Activated naive CD8-positive, alpha-beta T cell treated with anti-CD3 and anti-CD28 coated beads for 36 hours (primary cell): ENCODE results near the gene PCBD1. TPM values are rescaled to one million over a fixed set of nuclear protein-coding genes. Genes with fewer than 3 reads are reported as not detected.

Experiments
- DNase-seq: peaks from one replicate; pipeline ENCODE4 v3.0.0; 2021
- H3K27ac Mint-ChIP-seq: one replicate; pipeline ENCODE4 v1.8.0; 2022; ENCODE audit warnings: mild to moderate bottlenecking, moderate library complexity, mixed read lengths
- H3K27me3 Mint-ChIP-seq: one replicate; pipeline ENCODE4 v1.8.0; 2022; ENCODE audit warnings: mild to moderate bottlenecking, mixed read lengths
- H3K36me3 Mint-ChIP-seq: one replicate; pipeline ENCODE4 v1.8.0; 2021; ENCODE audit warnings: mild to moderate bottlenecking, mixed read lengths
- H3K4me1 Mint-ChIP-seq: one replicate; pipeline ENCODE4 v1.8.0; 2021; ENCODE audit warnings: mixed read lengths
- H3K4me3 Mint-ChIP-seq: one replicate; pipeline ENCODE4 v1.8.0; 2022; ENCODE audit warnings: mild to moderate bottlenecking, moderate library complexity, mixed read lengths
- H3K9me3 Mint-ChIP-seq: one replicate; pipeline ENCODE4 v1.8.0; 2022; ENCODE audit warnings: mixed read lengths
- total RNA-seq, 2 experiments: library from RNA; stranded (reverse); gene quantifications; one replicate each; pipeline ENCODE4 v1.2.3, GENCODE V29; 2021

PCBD1 gene
- total RNA-seq, 2 experiments from 2014 or later, result 36.1 to 37.3 TPM

DNA sequence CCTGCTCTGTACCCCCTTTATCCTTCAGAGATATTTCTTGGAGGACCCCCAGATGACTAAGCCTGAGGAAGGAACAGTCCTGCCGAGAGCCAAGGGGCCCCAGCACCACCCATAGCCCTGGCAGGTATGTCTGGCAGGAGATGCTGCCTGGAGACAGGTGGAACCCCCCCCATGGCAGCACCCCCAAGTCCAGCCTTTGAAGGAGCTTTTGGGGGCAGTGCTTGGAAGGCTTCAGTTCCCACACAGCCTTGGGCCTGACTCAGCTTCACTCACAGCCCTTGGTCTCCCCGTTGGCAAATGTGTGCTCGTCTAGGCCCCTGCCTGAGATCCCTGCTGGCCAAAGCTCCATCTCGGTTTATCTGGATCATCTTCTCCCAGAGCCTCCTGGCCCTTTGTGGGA lies 23.0 kb upstream of the PCBD1 start:
- H3K36me3 Mint-ChIP-seq, result no peaks in the 10 kb centered on the region
- no peak overlapping the region for H3K4me3 Mint-ChIP-seq
- H3K4me1 Mint-ChIP-seq, result no peaks in the 10 kb centered on the region
- H3K27me3 Mint-ChIP-seq, result no peaks in the 10 kb centered on the region
- no peak overlapping the region for H3K27ac Mint-ChIP-seq
- DNase-seq, result no peak
- no peaks in the 10 kb centered on the region for H3K9me3 Mint-ChIP-seq

GRCh38 chr10:70910486-70911341 lies 22.3 kb upstream of the PCBD1 start:
- Mint-ChIP-seq H3K9me3 (no peaks in the 10 kb centered on the region), H3K36me3 (no peaks in the 10 kb centered on the region), H3K27me3 (no peaks in the 10 kb centered on the region), H3K27ac (no peak overlapping the region), H3K4me1 (no peaks in the 10 kb centered on the region), H3K4me3 (no peak overlapping the region)
- no peak for DNase-seq

DNA sequence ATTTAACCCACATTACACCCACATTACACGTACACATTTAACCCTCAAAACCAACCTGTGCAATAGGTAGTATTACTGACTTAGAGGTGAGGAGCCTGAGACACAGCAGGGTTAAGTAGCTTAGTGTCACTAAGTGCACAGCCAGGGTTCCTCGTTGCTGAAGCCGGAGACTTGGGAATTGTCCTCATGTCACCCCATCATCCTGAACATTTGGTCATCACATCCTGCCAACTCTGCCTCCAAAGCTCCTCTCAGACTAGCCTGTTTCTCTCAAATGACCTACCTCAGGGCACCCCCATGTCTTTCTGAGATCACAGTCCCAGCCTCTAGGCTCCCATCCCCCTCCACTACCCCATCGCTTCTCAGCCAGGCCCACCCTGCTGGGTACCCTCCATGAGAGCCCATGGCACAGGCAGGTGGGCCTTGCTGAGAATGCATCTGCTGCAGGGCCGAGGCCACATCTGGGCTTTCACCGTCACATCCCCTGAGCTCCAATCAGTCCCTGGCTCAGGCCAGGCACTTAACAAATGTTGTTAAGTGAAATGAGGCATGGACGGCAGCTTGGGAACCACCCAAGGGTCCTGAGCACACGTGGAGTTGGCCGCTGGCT lies 21.1 kb upstream of the PCBD1 start:
- no peak overlapping the region for H3K27ac Mint-ChIP-seq
- no peaks in the 10 kb centered on the region for H3K36me3 Mint-ChIP-seq
- no peaks in the 10 kb centered on the region for H3K9me3 Mint-ChIP-seq
- DNase-seq, result no peak
- H3K4me1 Mint-ChIP-seq, result no peaks in the 10 kb centered on the region
- H3K4me3 Mint-ChIP-seq, result no peak overlapping the region
- no peaks in the 10 kb centered on the region for H3K27me3 Mint-ChIP-seq

DNA sequence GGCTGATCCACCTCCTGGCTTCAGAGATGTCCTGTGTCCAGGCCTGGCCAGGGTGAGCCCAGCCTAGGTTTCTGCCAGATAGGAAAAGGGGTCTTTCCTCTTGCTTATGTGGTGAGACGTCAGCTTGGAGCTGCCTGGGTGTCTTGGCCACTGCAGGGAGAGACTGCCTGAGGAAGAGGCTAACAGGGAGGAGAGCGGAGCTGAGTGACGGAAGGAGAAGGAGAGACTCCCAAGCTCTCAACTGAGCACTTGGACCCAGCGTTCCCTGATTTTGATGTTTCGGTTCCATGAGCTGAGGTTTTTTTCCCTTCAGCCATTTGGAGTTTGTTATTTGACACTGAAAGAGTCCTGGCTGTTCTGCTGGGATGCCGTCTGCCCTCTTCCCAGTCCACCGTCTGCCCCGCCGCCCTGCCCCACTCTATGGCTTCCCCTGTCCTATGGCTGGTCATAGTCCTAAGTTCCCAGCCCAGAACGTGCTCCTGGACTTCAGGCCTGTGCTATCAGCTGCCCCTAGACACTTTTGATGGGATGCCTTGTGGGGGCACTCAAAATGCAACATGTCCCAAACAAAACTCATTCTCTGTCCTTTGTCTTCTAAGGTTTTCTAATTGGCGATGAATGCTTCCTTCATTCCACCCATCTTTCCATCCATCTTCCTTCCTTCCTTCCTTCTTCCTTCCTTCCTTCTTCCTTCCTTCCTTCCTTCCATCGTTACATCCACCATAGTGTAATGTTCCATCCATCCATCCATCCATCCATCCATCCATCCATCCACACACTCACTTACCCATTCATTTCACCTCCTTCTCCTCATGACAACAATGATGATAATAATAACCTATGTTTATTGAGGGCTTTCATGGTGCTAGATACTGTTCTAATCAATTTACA lies 20.3 kb upstream of the PCBD1 start:
- H3K27me3 Mint-ChIP-seq, result no peaks in the 10 kb centered on the region
- no peak overlapping the region for H3K4me3 Mint-ChIP-seq
- H3K36me3 Mint-ChIP-seq, result no peaks in the 10 kb centered on the region
- no peak overlapping the region for H3K27ac Mint-ChIP-seq
- H3K4me1 Mint-ChIP-seq, result no peaks in the 10 kb centered on the region
- DNase-seq, result no peak
- H3K9me3 Mint-ChIP-seq, result no peaks in the 10 kb centered on the region

GRCh38 chr10:70907637-70908405 lies 19.5 kb upstream of the PCBD1 start:
- Mint-ChIP-seq H3K27me3 (no peaks in the 10 kb centered on the region), H3K9me3 (no peaks in the 10 kb centered on the region), H3K4me1 (no peaks in the 10 kb centered on the region), H3K27ac (no peak overlapping the region), H3K4me3 (no peak overlapping the region), H3K36me3 (no peaks in the 10 kb centered on the region)
- DNase-seq, result no peak

DNA sequence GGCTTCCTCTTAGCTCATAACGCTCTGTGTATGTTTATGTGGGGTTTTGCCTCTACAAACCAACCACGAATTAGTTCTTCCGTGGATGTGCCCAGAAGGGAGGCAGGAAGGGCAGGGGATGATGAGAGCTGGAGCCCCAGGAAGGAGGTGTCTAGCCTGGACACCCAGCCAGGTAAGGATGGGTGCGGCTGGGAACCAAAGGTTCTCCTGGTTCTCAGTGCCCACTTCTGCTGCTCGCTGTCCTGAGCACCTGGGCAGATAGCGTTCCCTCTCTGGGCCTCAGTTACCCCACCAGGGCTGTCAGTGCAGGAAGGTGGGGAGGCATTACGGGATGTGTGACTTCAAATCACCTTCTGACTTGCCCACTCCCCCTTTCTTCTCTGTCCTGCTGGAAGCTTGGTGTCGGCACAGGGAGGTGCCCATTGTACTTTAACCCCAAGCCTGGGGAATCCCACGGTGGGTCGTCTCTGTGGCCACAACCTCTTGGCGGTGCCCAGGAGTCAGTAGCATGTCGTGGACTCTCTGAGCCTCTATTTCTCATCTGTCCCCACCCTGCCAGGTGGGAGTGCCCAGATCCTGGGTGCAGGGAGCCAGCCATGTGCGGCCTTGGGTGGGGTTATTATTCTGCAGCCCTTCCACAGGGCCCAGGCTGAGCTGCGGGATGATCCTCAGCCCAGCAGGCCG lies 18.7 kb upstream of the PCBD1 start:
- DNase-seq, result no peak
- no peaks in the 10 kb centered on the region for H3K4me1 Mint-ChIP-seq
- no peaks in the 10 kb centered on the region for H3K27me3 Mint-ChIP-seq
- no peaks in the 10 kb centered on the region for H3K9me3 Mint-ChIP-seq
- H3K4me3 Mint-ChIP-seq, result no peak overlapping the region
- no peak overlapping the region for H3K27ac Mint-ChIP-seq
- no peaks in the 10 kb centered on the region for H3K36me3 Mint-ChIP-seq

DNA sequence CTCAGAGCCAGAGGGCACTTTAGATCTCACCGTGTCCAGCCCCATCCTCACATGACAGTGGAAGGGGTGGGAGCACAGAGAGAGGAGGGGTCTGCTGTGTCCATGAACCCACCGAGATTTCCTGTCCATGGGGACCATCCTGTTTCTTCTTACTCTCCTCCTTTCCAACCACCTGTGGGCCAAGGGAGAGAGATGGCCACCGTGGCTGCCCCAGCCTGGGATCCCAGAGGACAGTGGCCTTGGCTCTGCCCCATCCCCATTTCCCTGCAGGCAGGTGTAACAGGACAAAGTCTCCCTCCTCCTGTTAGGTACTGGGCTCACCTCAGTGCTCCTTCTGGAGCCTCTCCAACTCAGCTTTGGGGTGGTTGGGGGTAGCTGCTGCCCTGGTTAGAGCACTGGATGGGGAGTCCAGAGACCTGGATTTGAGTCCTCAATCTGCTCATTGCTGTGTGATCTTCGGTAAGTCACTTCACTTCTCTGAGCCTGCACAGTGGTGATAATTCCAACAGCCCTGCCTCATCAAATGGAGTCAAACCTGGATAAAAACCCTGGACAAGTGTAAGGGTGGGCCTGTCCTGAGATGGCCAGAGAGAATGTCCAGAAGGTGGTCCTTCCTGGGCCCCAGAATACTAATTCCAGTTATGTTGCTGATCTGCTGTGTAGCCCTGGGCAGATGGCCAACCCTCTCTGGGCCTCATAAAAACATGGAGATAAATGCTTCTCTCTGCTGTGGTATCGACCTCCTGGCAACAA lies 17.8 kb upstream of the PCBD1 start:
- no peaks in the 10 kb centered on the region for H3K27me3 Mint-ChIP-seq
- no peaks in the 10 kb centered on the region for H3K9me3 Mint-ChIP-seq

DNA sequence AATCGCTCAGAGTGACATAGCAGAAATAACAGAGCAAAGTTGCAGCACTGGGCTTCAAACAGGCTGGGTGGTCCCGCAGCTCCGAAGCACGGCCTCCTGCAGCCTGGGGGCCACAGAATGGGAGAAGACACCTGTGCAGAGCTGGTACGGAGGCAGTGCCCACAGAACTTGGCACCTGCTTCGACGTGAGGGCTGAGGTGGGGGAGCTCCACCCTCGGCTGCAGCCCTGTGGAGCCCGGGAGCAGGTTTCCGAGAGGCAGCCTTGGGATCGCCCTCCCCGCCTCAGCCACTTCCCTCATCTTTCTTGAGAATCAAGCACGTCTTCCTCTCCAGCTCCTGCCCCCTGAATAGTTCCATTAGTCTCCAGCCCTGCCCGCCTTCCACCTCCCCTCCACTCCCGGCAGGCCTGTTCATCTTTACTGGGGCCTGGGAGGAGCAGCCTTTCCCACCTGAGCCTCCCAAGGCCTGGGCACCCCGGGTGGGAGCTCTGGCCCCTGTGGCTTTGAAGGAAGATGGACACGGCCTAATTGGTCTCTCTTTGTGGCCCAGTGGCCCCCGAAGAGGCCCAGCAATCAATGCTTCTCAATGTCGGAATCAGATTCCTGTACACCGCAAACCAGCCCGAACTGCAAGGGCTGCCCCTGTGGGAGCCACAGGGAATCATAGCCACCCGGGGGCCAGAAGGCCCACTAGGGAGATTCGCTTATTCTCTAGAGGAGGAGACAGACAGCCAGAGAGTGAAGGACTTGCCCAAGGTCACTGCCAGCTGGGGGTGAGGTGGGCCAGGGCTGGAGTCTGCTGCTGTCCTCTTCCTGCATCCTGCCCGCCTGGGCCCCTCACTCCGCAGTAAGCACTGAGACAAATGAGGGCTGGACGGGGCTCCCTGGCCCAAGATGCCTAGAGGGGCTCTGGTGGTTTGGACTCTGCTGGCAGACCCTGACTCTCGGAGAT lies 17.0 kb upstream of the PCBD1 start:
- H3K36me3 Mint-ChIP-seq, result no peaks in the 10 kb centered on the region
- no peaks in the 10 kb centered on the region for H3K9me3 Mint-ChIP-seq
- no peaks in the 10 kb centered on the region for H3K4me1 Mint-ChIP-seq
- H3K27me3 Mint-ChIP-seq, result no peaks in the 10 kb centered on the region
- no peak overlapping the region for H3K27ac Mint-ChIP-seq
- H3K4me3 Mint-ChIP-seq, result no peak overlapping the region
- no peak for DNase-seq

More for the DNA sequence above, 17.8 kb upstream of the PCBD1 start:
- Mint-ChIP-seq H3K27ac (no peak overlapping the region), H3K36me3 (no peaks in the 10 kb centered on the region), H3K4me3 (no peak overlapping the region), H3K4me1 (no peaks in the 10 kb centered on the region)
- DNase-seq, result no peak

DNA sequence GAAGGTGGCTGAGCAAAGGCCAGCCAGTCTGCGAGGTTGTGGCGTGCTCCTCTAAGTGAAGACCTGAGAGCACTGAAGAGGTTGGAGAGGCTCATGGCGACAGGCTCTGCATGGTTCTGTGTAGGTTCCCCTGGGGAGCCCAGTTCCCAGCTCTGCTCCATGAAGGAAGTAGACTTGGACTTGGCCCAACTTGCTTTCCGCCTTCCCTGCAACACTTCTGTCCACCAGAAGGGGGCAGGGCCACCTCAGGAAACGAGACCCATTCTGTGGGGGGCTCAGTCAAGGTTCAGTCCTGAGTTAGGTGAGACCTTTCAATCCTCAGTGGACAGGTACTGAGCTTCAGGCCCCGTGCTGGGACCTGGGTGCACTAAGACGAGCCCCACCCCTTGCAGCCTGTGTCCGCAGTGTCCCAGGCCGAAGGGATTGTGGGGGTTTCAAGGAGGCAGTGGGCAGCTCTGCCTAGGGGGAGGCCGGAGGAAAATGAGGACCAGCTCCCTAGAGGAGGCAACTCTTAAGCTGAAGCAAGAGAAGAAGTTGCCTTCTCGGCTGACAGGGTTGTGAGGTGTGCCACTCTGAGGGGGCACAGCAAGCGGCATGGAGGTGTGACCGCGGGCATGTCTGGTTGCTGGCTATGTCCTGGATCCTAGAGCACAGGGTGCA lies 15.0 kb upstream of the PCBD1 start:
- H3K36me3 Mint-ChIP-seq, result no peaks in the 10 kb centered on the region
- no peaks in the 10 kb centered on the region for H3K4me1 Mint-ChIP-seq
- no peaks in the 10 kb centered on the region for H3K27me3 Mint-ChIP-seq
- no peaks in the 10 kb centered on the region for H3K9me3 Mint-ChIP-seq
- DNase-seq, result peak; percentile 32
- no peak overlapping the region for H3K27ac Mint-ChIP-seq
- H3K4me3 Mint-ChIP-seq, result no peak overlapping the region

DNA sequence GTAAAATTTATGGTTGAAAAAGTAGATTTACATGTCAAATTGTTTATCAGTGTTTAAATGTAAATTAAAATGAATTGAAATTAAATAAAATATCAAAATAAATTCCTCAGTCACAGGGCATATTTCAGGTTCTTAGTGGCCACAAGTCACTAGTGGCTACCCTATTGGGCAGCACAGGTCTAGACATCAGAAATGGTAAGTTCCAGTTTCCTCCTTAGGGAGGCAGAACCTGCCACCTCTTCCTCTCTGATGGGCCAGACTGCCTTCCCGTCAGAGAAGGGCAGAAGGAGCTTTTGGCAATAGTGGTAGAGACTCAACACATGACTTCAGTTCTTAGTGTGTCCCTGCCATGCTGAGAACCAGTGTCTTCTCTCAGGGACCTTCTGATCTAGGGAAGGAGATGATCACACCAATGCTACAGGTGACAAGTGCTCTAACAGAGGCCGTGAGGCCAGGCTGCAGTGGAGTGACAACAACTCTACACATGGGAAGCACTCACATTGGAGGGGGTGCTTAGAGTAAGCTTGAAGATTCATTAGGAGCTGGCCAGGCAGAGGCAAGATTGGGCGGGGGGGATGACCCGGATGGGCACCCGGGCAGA lies 14.4 kb upstream of the PCBD1 start:
- Mint-ChIP-seq H3K27me3 (no peaks in the 10 kb centered on the region), H3K4me3 (no peak overlapping the region), H3K9me3 (no peaks in the 10 kb centered on the region), H3K4me1 (no peaks in the 10 kb centered on the region), H3K27ac (no peak overlapping the region), H3K36me3 (no peaks in the 10 kb centered on the region)
- no peak for DNase-seq

DNA sequence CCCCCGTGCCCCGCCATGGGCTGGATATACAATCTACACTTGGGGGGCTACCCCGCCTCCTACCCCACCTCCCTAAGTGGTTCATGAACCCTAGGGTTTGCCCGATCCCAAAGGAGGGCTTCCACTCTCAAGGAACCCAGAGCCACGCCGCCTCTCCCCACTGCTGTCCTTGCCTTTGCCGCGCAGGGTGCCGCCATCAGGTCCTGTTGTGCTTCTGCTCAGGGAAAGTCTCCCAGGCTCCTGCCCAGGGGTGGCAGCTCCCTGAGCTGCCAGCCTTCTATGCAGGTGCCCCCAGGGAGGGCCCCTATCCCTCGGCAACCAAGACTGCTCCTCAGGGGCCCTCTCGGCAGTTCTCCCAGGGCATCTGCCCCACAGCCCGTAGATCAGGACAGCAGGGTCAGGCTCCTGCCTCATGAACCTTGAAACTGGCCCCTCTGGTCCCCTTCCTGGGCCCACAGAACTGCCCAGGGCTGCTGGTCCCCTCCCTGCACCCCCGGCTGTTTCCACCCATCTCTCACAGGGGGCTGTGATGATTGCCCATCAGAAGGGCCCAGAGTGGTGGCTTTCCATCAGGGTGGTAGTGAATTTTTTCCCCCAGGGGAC lies 13.0 kb upstream of the PCBD1 start:
- Mint-ChIP-seq H3K27me3 (no peaks in the 10 kb centered on the region), H3K27ac (no peak overlapping the region), H3K36me3 (no peaks in the 10 kb centered on the region), H3K9me3 (no peaks in the 10 kb centered on the region), H3K4me1 (no peaks in the 10 kb centered on the region), H3K4me3 (no peak overlapping the region)
- no peak for DNase-seq

GRCh38 chr10:70899096-70899495 lies 10.7 kb upstream of the PCBD1 start:
- H3K4me1 Mint-ChIP-seq, result no peaks in the 10 kb centered on the region
- no peak overlapping the region for H3K4me3 Mint-ChIP-seq
- H3K9me3 Mint-ChIP-seq, result no peaks in the 10 kb centered on the region
- H3K36me3 Mint-ChIP-seq, result no peaks in the 10 kb centered on the region
- no peak for DNase-seq
- no peak overlapping the region for H3K27ac Mint-ChIP-seq
- no peaks in the 10 kb centered on the region for H3K27me3 Mint-ChIP-seq
